ENCODE data around the gene ROBO2. TPM values are rescaled to one million over a fixed set of nuclear protein-coding genes. Genes with fewer than 3 reads are reported as not detected.

The ROBO2 gene
- total and polyA plus RNA-seq, 11 donors, result 0.04 to 0.93 (median 0.06) TPM; not detected in 6

DNA sequence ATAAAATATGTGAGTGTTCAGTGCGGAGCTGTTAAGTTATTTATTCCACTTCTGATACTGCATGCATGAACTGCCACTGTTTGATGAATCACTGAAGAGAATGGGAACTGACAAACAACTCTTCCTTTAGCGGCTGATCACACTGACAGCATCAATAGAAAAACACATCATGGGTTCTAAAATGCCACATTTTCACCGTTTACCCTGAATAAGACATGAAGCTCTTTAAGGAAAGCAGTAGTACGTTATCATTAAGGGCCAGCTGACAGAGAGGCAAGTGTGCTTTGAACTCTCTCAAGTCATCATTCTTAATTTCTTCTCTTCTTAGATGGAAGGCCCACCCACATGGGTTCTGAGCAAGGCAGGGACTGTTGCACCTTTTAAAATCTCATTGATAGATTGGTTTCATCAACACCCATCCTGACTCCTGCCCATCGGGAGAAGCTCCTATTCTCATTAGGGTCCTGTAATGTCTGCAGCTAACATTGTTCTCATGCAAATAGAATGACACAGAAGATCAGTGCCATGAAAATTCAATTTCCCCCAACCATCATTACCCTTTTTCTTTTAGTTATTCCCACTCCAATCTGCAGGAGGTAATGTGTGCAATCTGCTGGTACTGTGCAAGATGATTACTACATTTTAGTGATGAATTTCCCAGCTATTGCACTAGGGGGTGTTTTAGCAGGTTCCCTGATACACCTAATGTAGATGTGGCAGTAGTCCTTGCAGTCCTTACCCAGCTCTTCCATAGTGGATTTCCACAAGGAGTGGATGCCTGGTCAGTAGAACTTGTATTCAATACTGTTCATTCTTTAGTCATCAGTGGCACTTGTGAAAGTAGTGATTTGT, 119.1 kb downstream of the ROBO2 start:
- Histone ChIP-seq H3K27ac (no peak overlapping the region), H3K9me3 (no peaks in the 10 kb centered on the region), H3K4me1 (no peaks in the 10 kb centered on the region), H3K4me3 (no peak overlapping the region), H3K27me3 (no peaks in the 10 kb centered on the region), H3K36me3 (no peaks in the 10 kb centered on the region)
- no peak for ATAC-seq
- TF ChIP-seq, protein P1, sequence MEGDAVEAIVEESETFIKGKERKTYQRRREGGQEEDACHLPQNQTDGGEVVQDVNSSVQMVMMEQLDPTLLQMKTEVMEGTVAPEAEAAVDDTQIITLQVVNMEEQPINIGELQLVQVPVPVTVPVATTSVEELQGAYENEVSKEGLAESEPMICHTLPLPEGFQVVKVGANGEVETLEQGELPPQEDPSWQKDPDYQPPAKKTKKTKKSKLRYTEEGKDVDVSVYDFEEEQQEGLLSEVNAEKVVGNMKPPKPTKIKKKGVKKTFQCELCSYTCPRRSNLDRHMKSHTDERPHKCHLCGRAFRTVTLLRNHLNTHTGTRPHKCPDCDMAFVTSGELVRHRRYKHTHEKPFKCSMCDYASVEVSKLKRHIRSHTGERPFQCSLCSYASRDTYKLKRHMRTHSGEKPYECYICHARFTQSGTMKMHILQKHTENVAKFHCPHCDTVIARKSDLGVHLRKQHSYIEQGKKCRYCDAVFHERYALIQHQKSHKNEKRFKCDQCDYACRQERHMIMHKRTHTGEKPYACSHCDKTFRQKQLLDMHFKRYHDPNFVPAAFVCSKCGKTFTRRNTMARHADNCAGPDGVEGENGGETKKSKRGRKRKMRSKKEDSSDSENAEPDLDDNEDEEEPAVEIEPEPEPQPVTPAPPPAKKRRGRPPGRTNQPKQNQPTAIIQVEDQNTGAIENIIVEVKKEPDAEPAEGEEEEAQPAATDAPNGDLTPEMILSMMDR (IDR thresholded peaks at IDR 0.05), result no peak
- TF ChIP-seq POLR2A (IDR thresholded peaks at IDR 0.05), result no peak
- DNase-seq, result no peak
- WGBS, 4 donors, result 56 to 77% (median 64%) methylated on average over 5 of the region's 5 CpGs
- intact Hi-C loops (cut with DNase I), result no loop called here

GRCh38 chr3:77160931-77161497, 121.1 kb downstream of the ROBO2 start:
- TF ChIP-seq POLR2A (IDR thresholded peaks at IDR 0.05), result no peak
- TF ChIP-seq, protein P1 (IDR thresholded peaks at IDR 0.05), result no peak
- H3K27me3 ChIP-seq, result no peaks in the 10 kb centered on the region
- no peaks in the 10 kb centered on the region for H3K9me3 ChIP-seq
- no peak for ATAC-seq
- H3K4me1 ChIP-seq, result no peaks in the 10 kb centered on the region
- H3K4me3 ChIP-seq, result no peak overlapping the region
- intact Hi-C loops (cut with DNase I), result no loop called here
- H3K36me3 ChIP-seq, result no peaks in the 10 kb centered on the region
- DNase-seq, result no peak
- H3K27ac ChIP-seq, result no peak overlapping the region
- 76 to 91% (median 85%) methylated on average over 2 of the region's 2 CpGs for WGBS, 4 donors

DNA sequence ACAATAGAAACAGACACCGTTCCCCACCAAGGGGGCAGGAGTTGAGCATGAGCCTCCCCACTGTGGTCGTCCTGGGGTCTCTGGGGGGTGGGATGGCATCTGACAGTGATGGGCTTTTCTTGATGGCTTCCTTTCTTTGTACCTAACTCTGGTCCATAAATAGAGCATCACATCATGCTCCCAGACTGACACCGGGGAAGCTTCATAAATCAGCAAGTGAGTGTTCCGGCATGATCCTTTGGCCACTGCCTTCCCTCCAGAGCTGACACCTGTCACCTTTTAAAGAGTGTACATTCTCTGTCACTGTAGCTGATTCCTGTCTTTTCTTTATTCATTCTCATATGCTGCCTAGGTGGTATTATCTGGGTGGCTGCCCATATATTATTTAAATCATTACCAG, 129.9 kb downstream of the ROBO2 start:
- Histone ChIP-seq H3K9me3 (no peaks in the 10 kb centered on the region), H3K4me1 (no peaks in the 10 kb centered on the region), H3K27me3 (no peaks in the 10 kb centered on the region), H3K4me3 (no peak overlapping the region), H3K36me3 (no peaks in the 10 kb centered on the region), H3K27ac (no peak overlapping the region)
- DNase-seq (no peak), ATAC-seq (no peak)
- WGBS, 4 donors, result 51 to 68% (median 61%) methylated on average over 4 of the region's 4 CpGs
- intact Hi-C loops (cut with DNase I), result no loop called here
- TF ChIP-seq, protein P1 (IDR thresholded peaks at IDR 0.05), result no peak
- no peak for TF ChIP-seq POLR2A (IDR thresholded peaks at IDR 0.05)

- TF ChIP-seq, protein P1 (IDR thresholded peaks at IDR 0.05), result no peak
- ATAC-seq, result no peak
- no peaks in the 10 kb centered on the region for H3K9me3 ChIP-seq
- H3K27me3 ChIP-seq, result no peaks in the 10 kb centered on the region
- no peaks in the 10 kb centered on the region for H3K36me3 ChIP-seq
- no peak overlapping the region for H3K27ac ChIP-seq
- no peak overlapping the region for H3K4me3 ChIP-seq
- no peaks in the 10 kb centered on the region for H3K4me1 ChIP-seq
- no peak for DNase-seq
- intact Hi-C loops (cut with DNase I), result no loop called here
- WGBS, 4 donors, result 73 to 80% (median 77%) methylated on average over 5 of the region's 5 CpGs
These were observed 131.1 kb downstream of the ROBO2 start for GRCh38 chr3:77171026-77171425.

Measured in heart left ventricle (tissue), 16 donors.